ENCODE results near the gene ITGAX.

Gene ITGAX

DNA sequence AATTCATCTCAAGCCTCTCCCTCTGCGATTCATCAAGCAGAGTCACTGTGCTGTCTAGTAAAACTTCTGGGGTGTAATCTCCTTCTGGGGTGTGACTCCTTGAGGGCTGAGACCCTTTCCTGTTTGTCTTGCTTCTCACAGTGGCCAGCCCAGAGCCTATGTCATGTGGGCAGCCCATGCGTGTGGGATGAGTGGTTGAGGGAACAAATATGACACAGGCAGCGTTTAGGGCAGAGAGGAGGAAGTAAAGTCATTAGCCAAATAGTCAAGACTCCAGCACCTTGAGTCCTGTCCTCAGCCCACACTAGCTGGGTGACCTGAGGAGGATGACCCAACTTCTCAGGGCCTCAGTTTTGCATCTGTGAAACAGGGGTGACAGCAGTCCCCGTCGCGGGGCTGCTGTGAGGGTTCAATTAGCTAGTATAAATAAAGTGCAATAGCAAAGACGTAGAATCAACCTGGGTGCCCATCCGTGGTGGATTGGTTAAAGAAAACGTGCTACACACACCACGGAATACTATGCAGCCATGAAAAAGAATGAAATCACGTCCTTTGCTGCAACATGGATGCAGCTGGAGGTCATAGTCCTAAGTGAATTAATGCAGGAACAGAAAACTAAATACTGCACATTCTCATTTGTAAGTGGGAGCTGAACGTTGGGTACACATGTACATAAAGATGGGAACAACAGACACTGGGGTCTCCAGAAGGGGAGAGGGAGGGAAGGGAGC lies 4.5 kb upstream of the ITGAX start:
- DNase-seq, result peak in 7 of 14 donors; percentile 3 to 35 (median 14)

DNA sequence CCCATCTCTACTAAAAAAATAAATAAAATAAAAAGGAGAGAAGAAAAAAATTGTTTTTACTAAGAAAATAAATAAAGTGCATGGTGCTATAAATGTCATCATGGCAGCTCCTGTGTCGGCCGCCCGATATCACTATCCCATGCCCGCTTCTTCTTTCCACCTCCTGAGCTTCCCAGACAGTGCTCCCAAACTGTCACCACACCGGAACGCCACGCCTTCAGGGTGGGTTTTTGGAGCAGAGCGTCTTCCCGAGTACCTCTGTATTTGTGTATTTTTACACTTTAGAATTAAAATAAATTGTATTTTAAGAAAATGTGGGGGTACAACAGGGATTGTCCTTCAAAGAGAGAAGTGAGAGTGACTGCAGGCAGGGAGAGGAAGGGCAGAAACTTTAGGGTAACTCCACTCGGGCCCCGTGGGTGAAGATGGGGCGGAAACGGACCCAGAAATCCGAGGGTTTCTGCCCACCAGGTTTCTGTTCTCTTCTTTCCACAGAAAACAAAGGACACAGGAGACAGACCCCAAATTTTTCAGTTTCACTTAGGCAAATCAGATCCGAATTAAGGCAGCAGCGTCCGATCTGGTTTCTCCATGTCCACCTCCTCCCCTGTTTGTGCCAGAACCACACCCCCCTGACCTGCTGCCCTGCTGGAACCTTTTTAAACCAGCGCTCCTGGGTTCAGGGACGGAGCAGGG lies 3.6 kb upstream of the ITGAX start:
- DNase-seq, result peak in 3 of 14 donors; percentile 22 to 41 (median 33)

DNA sequence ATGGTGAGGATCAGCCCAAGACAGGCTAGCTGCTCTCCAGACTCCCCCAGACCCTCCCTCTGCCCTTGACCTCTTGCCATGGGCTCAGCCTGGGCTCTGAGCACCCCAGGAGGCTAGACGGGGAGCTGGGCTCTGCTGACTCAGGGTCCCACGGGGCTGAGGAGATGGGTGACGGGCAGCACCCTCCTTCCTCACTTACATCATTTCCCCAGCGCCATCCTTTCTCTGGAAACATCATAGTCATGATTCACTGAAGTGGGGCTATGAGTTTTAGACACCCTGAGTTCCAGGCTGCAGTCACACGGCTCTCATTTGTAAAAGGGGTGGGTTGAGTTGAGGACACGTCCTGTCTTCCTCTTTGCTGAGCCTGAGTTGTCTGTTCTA lies 3.0 kb upstream of the ITGAX start:
- DNase-seq, result peak in 4 of 14 donors; percentile 39 to 68 (median 51)

DNA sequence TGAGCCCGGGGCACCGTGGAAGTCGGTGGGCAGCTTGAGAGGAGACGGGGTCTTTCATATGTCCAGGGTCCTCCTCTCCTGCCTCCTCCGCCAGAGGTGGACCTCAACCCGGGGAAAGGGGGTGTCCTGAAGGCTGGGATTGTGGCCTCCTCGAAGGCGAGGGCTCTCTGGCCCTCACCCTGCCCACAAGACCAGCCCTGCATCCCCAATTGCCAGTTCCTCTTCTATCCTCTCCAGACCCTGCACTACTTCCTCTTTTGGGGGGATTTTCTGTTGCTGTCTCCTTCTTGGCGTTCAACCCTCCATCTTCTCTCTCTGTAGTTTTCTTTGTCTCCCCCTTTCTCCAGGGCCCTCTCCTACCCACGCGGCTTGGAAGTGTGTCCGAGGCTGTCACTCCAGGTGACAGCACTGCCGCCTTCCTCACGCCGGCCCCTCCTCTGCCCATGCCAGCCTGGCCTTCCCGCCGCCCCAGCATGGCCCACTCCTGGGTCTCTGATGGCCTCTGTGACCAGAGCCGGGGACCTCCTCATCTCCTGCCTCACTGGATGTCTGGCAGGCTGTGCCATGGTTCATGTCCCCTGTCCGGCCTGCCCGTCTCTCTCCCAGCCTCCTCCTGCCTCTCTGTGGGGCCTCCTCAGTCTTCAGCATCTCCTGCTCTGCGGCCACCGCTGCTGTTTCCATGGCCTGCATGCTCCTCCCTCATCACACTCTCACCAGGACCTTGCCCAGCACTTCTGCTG lies 2.4 kb upstream of the ITGAX start:
- peak in 8 of 14 donors; percentile 31 to 68 (median 49) for DNase-seq

DNA sequence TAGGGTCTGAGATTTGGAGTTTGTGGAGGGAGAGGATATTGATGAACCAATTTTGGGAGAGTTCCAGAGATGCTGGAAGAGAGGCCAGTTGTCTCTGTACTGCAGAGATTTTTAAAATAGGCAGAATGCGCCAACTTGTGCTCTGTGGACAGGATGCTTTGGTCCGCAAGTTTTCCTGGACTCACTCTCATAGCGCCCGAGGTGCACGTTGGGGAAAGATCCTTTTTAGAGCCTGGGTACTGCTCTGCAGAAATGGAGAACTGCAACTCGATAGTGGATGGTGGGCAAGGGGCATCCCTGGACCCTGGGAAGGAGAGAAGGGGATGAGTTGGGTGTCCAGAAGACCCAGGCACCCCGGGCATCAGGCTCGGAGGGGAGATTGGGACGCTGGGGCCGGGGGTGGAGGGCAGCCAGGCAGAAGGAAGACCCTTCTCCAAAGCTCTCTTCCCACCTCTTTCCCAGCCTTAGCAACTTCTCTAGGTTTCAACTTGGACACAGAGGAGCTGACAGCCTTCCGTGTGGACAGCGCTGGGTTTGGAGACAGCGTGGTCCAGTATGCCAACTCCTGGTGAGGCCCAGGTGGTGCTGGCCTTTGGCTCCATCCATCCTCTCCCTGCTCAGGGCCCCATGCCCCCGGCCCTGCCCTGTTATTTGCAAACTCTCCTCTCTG lies 590 bp downstream of the ITGAX start:
- peak in 1 of 14 donors; percentile 35 for DNase-seq

DNA sequence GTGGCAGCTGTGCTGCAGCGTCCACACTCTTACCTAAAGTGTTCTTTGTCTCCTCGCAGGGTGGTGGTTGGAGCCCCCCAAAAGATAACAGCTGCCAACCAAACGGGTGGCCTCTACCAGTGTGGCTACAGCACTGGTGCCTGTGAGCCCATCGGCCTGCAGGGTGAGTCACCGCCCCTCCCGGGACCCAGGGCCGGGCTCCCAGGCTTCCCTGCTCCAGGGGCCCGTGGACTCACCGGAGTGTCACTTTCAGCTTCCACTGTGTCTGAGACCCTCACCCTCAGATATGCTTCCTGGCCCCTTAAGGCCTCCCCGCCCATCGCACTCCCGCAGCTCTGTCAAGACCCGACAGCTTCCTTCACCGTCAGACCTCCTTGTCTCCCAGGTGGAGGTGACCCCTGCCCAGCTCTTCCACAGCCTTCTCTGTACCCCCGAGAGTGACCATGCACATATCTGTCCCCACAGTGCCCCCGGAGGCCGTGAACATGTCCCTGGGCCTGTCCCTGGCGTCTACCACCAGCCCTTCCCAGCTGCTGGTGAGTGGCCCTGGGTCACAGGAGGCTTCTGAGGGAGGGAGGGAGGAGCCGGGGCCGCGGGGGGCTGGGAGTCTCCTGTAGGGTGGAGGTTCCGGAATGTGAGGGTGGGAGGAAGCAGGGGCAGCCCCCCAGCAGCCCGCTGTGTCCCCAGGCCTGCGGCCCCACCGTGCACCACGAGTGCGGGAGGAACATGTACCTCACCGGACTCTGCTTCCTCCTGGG lies 1.8 kb downstream of the ITGAX start:
- no peak for DNase-seq

DNA sequence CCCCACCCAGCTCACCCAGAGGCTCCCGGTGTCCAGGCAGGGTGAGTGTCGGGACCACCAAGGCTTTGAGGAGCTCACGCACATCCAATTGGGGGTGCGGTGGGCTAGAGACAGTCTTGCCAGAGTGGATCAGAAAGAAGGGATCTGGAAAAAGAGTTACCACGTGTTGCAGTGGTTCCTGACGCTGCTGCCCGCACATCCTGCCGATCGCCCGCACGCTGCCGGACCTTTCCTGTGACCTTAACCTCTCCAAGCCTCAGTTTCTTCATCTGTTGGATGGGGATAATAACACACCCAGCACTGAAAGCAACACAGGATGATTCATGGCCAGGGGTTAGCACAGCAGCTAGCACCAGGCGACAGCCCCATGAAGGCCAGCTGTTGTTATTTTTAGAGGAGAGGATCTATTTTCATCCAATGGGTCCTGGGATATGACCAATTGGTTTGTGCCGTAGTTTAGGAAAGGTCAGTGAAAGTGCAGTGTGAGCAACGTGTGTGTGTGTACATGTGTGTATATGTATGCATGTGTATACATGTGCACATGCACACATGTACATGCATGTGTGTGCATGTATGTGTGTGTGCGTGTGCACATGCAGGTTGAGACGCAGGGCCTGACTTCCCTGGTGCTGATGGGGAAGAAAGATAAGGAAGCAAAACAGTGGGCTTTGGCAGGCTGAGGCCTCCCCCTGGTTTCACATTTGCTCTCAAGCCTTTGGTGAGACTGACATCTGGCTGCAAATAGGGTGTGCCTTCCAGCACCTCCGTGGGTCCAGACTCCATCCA lies 2.5 kb downstream of the ITGAX start:
- DNase-seq, result peak in 5 of 14 donors; percentile 4 to 22 (median 6)

DNA sequence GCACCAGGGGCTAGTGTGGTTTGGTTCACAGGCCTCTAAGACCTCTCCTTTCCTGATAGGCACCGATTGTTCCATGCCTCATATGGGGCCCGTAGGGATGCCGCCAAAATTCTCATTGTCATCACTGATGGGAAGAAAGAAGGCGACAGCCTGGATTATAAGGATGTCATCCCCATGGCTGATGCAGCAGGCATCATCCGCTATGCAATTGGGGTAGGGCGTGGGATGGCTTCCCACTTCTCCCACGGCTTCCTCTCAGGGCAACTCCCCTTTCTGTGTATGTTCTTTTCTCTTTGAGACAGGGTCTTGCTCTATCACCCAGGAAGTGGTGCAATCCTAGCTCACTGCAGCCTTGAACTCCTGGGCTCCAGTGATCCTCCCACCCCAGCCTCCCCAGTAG lies 5.3 kb downstream of the ITGAX start:
- no peak for DNase-seq

DNA sequence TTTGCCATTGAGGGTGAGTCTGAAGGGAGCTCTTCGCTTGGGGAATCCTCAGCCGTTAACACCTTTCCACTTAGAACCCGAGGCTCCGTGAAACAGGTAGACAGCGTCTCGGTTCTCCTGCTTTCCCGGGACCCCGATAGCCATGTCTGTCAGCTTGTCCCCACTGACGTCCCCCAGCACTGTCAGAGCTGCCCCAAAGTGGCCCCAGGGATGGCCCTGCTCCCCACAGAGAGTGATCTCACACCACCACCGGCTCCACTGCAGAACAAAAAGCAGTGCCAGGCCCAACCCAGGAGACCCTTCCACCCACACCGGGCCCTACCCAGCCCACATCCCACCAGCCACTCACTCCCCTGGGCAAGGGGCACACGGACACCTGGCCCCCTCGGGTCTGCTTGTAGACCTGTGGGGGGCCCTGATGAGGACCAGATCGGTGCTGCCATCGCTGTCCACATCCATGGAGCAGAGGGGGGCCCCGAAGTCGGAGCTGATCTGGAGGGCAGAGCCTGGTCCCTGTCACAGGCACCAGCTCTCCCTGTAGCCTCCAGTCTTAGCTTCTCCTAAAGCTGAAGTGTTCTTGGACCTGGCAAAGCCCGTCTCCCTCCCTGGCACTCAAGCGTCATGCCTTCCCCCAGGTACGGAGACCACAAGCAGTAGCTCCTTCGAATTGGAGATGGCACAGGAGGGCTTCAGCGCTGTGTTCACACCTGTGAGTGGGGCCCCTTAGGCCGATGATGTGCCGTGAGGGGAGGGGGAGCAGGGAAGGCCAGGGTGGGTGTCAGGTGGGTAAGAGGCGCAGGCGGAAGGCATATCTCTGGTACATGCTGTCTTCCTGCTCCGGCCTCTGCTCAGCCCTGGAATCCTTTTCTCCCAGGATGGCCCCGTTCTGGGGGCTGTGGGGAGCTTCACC lies 6.5 kb downstream of the ITGAX start:
- DNase-seq, result no peak

DNA sequence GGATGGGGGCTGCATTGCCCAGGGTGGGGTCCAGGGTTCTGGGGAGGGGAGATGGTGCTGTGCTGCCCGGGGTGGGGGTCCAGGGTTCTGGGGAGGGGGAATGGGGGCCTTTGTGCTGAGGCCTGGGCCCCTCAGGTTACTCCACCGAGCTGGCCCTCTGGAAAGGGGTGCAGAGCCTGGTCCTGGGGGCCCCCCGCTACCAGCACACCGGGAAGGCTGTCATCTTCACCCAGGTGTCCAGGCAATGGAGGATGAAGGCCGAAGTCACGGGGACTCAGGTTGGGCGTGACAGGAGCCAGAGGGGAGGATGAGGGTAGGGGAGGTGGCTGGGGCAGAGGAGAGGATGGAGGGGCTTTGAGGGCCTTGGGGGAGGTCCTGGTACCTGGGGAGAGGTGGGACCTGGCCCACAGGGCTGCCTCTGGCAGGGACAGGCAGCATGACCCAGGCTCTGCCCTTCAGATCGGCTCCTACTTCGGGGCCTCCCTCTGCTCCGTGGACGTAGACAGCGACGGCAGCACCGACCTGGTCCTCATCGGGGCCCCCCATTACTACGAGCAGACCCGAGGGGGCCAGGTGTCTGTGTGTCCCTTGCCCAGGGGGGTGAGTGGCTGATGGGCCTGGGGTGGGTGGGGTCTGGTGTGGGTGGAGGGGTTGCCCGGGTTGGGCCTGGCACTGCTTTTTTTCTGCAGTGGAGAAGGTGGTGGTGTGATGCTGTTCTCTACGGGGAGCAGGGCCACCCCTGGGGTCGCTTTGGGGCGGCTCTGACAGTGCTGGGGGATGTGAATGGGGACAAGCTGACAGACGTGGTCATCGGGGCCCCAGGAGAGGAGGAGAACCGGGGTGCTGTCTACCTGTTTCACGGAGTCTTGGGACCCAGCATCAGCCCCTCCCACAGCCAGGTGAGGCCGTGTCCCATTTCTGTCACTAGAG lies 7.8 kb downstream of the ITGAX start:
- no peak for DNase-seq

DNA sequence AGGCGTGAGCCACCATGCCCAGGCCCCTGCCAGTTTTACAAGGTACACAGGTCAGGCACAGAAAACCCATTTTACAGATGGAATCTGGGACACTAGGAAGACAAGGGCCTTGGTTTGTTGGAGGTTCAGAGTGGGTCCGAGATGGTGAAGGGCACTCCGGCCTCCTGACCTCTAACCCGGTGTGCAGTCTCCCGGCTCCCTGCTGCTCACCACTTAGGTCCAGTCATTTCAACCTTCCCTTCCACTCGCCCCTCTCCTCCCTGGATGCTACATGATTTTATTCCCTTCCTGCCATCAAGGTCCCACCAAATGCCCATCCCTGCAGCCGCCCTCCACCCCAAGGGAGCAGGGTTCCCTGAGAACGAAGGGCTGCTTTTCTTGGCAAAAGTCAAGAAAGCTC lies 8.7 kb downstream of the ITGAX start:
- no peak for DNase-seq

DNA sequence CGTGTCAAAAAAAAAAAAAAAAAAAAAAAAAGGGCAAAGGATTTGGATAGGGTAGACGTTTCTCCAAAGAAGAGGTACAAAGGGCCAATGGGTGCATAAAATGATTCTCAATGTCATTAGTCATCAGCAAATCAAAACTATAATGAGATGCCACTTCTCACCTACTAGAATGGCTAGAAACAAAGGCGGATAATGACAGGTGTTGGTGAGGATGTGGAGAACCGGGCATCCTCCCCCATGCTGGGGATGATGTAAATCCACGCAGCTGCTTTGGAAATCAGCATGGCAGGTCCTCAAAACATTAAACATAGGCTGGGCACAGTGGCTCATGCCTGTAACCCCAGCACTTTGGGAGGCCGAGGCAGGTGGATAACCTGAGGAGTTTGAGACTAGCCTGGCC lies 9.4 kb downstream of the ITGAX start:
- DNase-seq, result no peak

DNA sequence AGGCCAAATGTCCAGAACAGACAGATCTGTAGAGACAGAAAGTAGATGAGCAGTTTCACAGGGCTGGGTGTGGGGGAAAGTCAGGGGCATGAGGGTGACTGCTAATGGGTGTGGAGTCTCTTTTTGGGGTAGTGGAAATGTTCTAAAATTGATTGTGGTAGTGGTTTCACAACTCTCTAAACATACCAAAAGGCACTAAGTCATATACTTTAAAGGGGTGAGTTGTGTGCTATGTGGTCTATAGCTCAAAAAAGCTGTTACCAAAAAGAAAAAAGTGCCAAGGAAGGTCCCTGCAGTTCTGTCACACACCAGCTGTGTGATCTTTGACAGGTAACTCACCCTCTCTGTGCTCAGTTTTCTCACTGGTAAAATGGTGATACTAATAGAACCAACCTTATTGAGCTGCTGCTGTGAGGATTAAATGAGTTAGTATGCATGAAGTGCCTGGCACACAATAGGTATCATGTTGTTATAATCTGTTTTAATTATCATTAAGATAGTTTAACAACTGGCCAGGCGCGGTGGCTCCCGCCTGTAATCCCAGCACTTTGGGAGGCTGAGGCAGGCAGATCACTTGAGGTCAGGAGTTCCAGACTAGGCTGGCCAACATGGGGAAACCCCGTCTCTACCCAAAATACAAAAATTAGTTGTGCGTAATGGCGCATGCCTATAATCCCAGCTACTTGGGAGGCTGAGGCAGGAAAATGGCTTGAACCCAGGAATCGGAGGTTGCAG lies 10.3 kb downstream of the ITGAX start:
- no peak for DNase-seq

DNA sequence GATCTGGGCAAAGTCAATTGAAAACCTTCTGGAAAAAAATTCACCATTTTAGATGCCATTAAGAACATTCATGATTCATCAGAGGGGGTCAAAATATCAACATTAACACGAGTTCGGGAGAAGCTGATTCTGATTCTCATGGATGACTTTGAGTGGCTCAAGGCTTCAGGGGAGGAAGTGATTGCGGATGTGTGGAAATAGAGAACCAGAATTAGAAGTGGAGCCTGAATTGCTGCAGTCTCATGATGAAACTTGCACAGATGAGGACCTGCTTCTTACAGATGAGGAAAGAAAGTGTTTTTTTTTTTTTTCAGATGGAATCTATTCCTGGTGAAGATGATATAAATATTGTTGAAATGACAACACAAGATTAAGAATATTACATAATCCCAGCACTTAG lies 12.9 kb downstream of the ITGAX start:
- DNase-seq, result peak in 1 of 14 donors; percentile 10

DNA sequence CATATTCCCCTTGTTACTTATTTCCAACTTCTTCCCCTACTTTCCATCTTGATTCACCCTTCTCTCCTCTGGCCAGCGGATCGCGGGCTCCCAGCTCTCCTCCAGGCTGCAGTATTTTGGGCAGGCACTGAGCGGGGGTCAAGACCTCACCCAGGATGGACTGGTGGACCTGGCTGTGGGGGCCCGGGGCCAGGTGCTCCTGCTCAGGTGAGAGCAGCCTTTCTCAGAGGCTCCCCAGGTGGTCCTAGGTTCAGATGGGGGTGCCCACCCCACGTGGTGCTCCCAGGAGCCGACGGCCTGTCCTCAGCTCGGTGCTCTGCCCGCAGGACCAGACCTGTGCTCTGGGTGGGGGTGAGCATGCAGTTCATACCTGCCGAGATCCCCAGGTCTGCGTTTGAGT lies 16.0 kb downstream of the ITGAX start:
- DNase-seq, result no peak

DNA sequence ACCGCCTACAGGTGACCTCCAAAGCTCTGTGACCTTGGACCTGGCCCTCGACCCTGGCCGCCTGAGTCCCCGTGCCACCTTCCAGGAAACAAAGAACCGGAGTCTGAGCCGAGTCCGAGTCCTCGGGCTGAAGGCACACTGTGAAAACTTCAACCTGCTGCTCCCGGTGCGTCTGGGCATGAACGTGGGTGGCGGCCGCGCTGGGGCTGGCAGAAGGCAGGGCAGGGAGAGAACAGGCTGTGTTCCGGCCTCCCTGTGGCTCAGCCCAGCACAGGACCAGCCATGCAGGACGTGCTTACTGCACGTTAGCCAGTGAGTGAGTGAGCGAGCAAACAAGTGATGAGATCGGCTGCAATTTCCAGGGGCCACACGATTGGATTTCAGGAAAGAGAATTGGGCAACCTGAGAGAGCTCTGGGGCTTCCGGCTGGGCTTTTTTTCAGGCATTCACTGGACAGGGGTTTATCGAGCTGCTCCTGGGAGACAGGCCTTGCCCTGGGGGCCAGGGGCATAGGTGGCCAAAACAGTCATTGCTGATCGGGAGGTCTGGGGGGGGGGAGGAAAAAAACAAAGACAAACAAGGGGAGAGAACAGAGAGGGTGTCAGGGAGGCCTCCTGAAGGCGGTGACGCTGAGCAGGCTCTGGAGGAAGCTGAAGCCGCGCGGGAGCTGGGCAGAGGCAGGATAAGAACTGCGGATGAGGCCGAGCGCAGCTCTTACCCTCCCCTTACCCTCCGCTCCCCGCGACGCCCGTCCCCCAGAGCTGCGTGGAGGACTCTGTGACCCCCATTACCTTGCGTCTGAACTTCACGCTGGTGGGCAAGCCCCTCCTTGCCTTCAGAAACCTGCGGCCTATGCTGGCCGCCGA lies 16.9 kb downstream of the ITGAX start:
- peak in 1 of 14 donors; percentile 35 for DNase-seq

DNA sequence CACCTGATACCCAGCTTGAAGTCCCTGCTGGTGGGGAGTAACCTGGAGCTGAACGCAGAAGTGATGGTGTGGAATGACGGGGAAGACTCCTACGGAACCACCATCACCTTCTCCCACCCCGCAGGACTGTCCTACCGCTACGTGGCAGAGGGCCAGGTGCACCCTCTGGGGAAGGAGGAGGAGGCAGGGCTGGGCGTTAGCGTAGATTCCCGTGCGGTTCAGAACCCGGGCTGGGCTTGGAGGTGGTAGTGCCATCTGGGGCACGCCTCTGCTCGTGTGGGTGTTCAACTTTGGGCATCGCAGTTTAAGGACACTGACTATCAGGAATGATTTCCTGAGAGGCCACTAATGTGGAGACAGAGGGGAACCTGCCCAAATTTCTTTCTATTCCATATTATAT lies 18.3 kb downstream of the ITGAX start:
- DNase-seq, result no peak

All from C1 segment of cervical spinal cord (tissue), 14 donors.